ENCODE measurements around the gene ARPC4. TPM values are rescaled to one million over a fixed set of nuclear protein-coding genes. Genes with fewer than 3 reads are reported as not detected.

ARPC4 gene
- total and polyA plus RNA-seq, 2 donors from 2014 or later, result 138 to 164 TPM

- DNase-seq (no peak), FAIRE-seq (no peak)
- Histone ChIP-seq H3K27me3 (ENCODE audit: control insufficient read depth, insufficient read depth, low read length) (no peaks in the 10 kb centered on the region), H3K36me3 (ENCODE audit: control insufficient read depth in 2 of 3, insufficient read depth in 3 of 3, low read length in 3 of 3) (peaks cover 3 to 8% (median 5%) of the 10 kb centered on the region in 3 donors), H3K27ac (ENCODE audit: low read depth in 2 of 2, low read length in 2 of 2) (no peak overlapping the region), H3K4me1 (ENCODE audit: control insufficient read depth in 2 of 3, insufficient read depth in 2 of 3, low read depth in 1 of 3, low read length in 3 of 3) (no peaks in the 10 kb centered on the region), H3K9ac (ENCODE audit: low read length in 3 of 3) (no peak overlapping the region), H3K9me3 (ENCODE audit: control insufficient read depth in 2 of 3, insufficient read depth in 1 of 3, low read length in 3 of 3) (no peaks in the 10 kb centered on the region), H3K4me3 (ENCODE audit: low read length in 3 of 3) (no peak overlapping the region)
- intact Hi-C loops (cut with DNase I), result no loop called here
- no peak for TF ChIP-seq CTCF (IDR thresholded peaks at IDR 0.05; ENCODE audit: borderline replicate concordance, extremely low read depth, insufficient read depth)
Observed at GRCh38 chr3:9831253-9831652, 38.4 kb downstream of the ARPC4 start.

GRCh38 chr3:9833078-9833477, 40.2 kb downstream of the ARPC4 start:
- DNase-seq (no peak), FAIRE-seq (no peak)
- intact Hi-C loops (cut with DNase I), result no loop called here
- Histone ChIP-seq H3K9me3 (ENCODE audit: control insufficient read depth in 2 of 3, insufficient read depth in 1 of 3, low read length in 3 of 3) (no peaks in the 10 kb centered on the region), H3K9ac (ENCODE audit: low read length in 3 of 3) (no peak overlapping the region), H3K4me3 (ENCODE audit: low read length in 3 of 3) (no peak overlapping the region), H3K27ac (ENCODE audit: low read depth in 2 of 2, low read length in 2 of 2) (no peak overlapping the region), H3K4me1 (ENCODE audit: control insufficient read depth in 2 of 3, insufficient read depth in 2 of 3, low read depth in 1 of 3, low read length in 3 of 3) (no peaks in the 10 kb centered on the region), H3K36me3 (ENCODE audit: control insufficient read depth in 2 of 3, insufficient read depth in 3 of 3, low read length in 3 of 3) (peaks cover 3 to 8% (median 5%) of the 10 kb centered on the region in 3 donors), H3K27me3 (ENCODE audit: control insufficient read depth, insufficient read depth, low read length) (no peaks in the 10 kb centered on the region)
- no peak for TF ChIP-seq CTCF (IDR thresholded peaks at IDR 0.05; ENCODE audit: borderline replicate concordance, extremely low read depth, insufficient read depth)

GRCh38 chr3:9834520-9835380, 41.9 kb downstream of the ARPC4 start:
- peaks cover 3 to 15% (median 5%) of the 10 kb centered on the region in 3 donors for H3K36me3 ChIP-seq (ENCODE audit: control insufficient read depth in 2 of 3, insufficient read depth in 3 of 3, low read length in 3 of 3)
- no peaks in the 10 kb centered on the region for H3K9me3 ChIP-seq (ENCODE audit: control insufficient read depth in 2 of 3, insufficient read depth in 1 of 3, low read length in 3 of 3)
- H3K9ac ChIP-seq (ENCODE audit: low read length in 3 of 3), result no peak overlapping the region
- intact Hi-C loops (cut with DNase I), result no loop called here
- no peak for FAIRE-seq
- no peak for DNase-seq
- no peak for TF ChIP-seq CTCF (IDR thresholded peaks at IDR 0.05; ENCODE audit: borderline replicate concordance, extremely low read depth, insufficient read depth)
- H3K27me3 ChIP-seq (ENCODE audit: control insufficient read depth, insufficient read depth, low read length), result no peaks in the 10 kb centered on the region
- no peak overlapping the region for H3K4me3 ChIP-seq (ENCODE audit: low read length in 3 of 3)
- no peak overlapping the region for H3K27ac ChIP-seq (ENCODE audit: low read depth in 2 of 2, low read length in 2 of 2)
- no peaks in the 10 kb centered on the region for H3K4me1 ChIP-seq (ENCODE audit: control insufficient read depth in 2 of 3, insufficient read depth in 2 of 3, low read depth in 1 of 3, low read length in 3 of 3)

All from kidney (tissue), 14 donors.